Activated CD4-positive, CD25-positive, alpha-beta regulatory T cell treated with anti-CD3 and anti-CD28 coated beads, Interleukin-2, amount 50 U/mL, for 16 hours (primary cell): ENCODE results near the gene PRPF4.
"Not testable (repeated sequence)": the region's sequence is repeated elsewhere in the genome, so short reads cannot be mapped to it uniquely, and the experiment has no call there.

Experiments
- DNase-seq: peaks from one replicate; pipeline ENCODE4 v3.0.0-alpha.2; 2020; ENCODE audit warnings: low read depth, low spot score

Gene PRPF4

GRCh38 chr9:113267911-113268566 is 7.4 kb upstream of the PRPF4 start:
- DNase-seq: no peak

GRCh38 chr9:113269355-113269754 is 6.1 kb upstream of the PRPF4 start:
- DNase-seq: no peak

GRCh38 chr9:113269871-113270270 is 5.6 kb upstream of the PRPF4 start:
- DNase-seq: no peak

GRCh38 chr9:113274474-113275156 is 843 bp upstream of the PRPF4 start:
- DNase-seq: peak; percentile 30

- no peak for DNase-seq
Observed at GRCh38 chr9:113278840-113279239, 3.4 kb downstream of the PRPF4 start.

GRCh38 chr9:113281356-113281755 is 5.9 kb downstream of the PRPF4 start:
- no peak for DNase-seq

- no peak for DNase-seq
Observed at GRCh38 chr9:113289091-113289490, 13.6 kb downstream of the PRPF4 start.

GRCh38 chr9:113290052-113290607 is 14.7 kb downstream of the PRPF4 start:
- DNase-seq: no peak

GRCh38 chr9:113293285-113293878 is 17.9 kb downstream of the PRPF4 start:
- no peak for DNase-seq

GRCh38 chr9:113296247-113296646 is 20.8 kb downstream of the PRPF4 start:
- not testable (repeated sequence) for DNase-seq

- no peak for DNase-seq
Observed at GRCh38 chr9:113296796-113297558, 21.5 kb downstream of the PRPF4 start.

- no peak for DNase-seq
Observed at GRCh38 chr9:113298311-113298710, 22.9 kb downstream of the PRPF4 start.

GRCh38 chr9:113298924-113299770 is 23.7 kb downstream of the PRPF4 start:
- no peak for DNase-seq

- DNase-seq: no peak
Observed at GRCh38 chr9:113299800-113300292, 24.4 kb downstream of the PRPF4 start.

- no peak for DNase-seq
Observed at GRCh38 chr9:113301548-113301947, 26.1 kb downstream of the PRPF4 start.

GRCh38 chr9:113302792-113303418 is 27.4 kb downstream of the PRPF4 start, which contains the start of gene RNF183:
Gene RNF183 (minus strand): TSS chr9:113303376. CDS start chr9:113298184, 5,192 bp downstream.
- DNase-seq: no peak

GRCh38 chr9:113306566-113306965 is 31.1 kb downstream of the PRPF4 start:
- DNase-seq: no peak

GRCh38 chr9:113307396-113307975 is 32.0 kb downstream of the PRPF4 start:
- no peak for DNase-seq

- DNase-seq: no peak
Observed at GRCh38 chr9:113309204-113309813, 33.9 kb downstream of the PRPF4 start.
